Umbilical cord (tissue), 2 donors: Measurements from ENCODE around the gene ZNF598. TPM values are rescaled to one million over a fixed set of nuclear protein-coding genes. Genes with fewer than 3 reads are reported as not detected.
"Not testable (repeated sequence)": the region's sequence is repeated elsewhere in the genome, so short reads cannot be mapped to it uniquely, and the experiment has no call there.

Source experiments
- DNase-seq: peaks from one replicate; pipeline ENCODE4 v3.0.0-alpha.2; 2015; ENCODE audit warnings: low spot score
- total RNA-seq: library from RNA; depleted of rRNA; stranded (reverse); fragments of >200 nt; gene quantifications from one replicate; pipeline ENCODE4 v1.2.3, GENCODE V29; 2014; ENCODE audit warnings: low replicate concordance; ENCODE audit not compliant: insufficient read depth

The ZNF598 gene
- total RNA-seq, 1 donor from 2014 or later: 4.8 TPM

DNA sequence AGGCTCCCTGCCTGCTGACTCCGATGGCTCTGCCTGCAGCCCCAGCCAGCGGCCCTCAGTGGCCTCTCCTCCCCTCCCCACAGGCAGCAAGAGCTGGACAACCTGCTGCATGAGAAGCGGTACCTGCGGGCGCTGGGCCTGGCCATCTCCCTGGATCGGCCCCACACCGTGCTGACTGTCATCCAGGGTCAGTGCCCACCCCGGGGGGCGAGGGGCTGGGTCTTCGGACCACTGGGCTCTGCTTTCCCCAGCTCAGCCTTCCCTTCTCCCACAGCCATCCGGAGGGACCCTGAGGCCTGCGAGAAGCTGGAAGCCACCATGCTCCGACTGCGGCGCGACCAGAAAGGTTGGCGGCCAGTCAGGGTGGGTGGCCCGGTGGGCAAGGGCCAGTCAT is 31.7 kb downstream of the ZNF598 start:
- no peak for DNase-seq

DNA sequence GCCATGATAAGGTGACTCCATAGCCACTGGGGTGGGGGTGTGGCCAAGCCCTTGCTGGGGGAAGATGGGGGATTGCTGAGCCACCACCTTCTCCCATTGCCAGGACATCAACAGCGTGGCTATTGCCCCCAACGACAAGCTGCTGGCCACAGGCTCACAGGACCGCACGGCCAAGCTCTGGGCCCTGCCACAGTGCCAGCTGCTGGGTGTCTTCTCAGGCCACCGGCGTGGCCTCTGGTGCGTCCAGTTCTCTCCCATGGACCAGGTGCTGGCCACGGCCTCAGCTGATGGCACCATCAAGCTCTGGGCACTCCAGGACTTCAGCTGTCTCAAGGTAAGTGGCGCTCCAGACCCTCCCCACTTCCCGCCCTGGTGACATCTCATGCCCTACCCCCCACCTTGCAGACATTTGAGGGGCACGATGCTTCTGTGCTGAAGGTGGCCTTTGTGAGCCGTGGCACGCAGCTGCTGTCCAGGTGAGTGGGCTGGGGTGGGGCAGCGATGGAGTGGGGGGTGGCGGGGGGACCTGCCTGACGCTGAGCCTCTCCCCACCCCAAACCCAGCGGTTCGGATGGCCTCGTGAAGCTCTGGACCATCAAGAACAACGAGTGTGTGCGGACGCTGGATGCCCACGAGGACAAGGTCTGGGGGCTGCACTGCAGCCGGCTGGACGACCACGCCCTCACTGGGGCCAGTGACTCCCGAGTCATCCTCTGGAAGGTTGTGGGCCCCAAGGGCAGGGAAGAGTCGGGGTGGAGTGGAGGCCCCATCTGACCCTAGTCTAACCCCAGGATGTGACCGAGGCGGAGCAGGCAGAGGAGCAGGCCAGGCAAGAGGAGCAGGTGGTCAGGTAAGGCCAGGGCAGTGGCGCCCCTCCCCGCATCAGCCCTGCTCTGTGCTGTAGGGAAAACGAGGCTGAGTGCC is 32.4 kb downstream of the ZNF598 start:
- no peak for DNase-seq

DNA sequence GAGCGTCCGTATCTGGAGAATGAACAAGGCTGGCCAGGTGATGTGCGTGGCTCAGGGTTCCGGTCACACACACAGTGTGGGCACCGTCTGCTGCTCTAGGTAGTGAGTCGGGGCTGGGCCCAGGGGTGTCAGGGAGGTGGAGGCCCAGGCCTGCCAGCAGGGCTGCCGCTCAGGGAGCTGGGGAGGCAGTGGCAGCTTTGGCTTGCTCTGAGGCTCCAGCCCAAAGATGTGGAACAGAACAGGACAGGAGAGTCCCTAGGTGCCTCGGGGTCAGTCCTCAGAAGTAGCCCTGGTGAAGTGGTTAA is 33.5 kb downstream of the ZNF598 start:
- no peak for DNase-seq

DNA sequence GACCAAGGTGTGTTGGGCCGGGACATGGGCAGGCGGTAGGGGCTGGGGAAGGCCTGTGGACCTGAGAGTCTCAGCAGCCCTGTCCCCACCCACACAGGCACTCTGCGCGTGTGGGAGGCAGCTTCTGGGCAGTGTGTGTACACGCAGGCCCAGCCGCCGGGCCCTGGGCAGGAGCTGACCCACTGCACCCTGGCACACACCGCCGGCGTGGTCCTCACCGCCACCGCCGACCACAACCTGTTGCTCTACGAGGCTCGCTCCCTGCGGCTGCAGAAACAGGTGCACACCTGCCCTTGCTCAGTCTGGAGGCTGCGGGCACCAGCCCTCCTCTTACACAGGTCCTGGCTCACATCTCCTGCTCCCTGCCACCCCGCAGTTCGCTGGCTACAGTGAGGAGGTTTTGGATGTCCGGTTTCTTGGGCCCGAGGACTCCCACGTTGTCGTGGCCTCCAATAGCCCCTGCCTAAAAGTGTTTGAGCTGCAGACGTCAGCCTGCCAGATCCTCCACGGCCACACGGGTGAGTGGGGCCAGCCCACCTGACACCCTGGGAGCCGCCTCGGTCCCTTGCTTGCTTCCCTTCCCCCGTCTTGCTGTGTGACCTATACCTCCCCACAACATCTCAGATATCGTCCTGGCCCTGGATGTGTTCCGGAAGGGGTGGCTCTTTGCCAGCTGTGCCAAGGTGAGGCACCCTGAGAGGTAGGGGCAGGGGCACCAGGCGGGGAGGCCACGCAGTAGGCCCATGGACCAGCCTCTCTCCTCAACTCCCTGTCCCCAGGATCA is 34.0 kb downstream of the ZNF598 start:
- DNase-seq: no peak

DNA sequence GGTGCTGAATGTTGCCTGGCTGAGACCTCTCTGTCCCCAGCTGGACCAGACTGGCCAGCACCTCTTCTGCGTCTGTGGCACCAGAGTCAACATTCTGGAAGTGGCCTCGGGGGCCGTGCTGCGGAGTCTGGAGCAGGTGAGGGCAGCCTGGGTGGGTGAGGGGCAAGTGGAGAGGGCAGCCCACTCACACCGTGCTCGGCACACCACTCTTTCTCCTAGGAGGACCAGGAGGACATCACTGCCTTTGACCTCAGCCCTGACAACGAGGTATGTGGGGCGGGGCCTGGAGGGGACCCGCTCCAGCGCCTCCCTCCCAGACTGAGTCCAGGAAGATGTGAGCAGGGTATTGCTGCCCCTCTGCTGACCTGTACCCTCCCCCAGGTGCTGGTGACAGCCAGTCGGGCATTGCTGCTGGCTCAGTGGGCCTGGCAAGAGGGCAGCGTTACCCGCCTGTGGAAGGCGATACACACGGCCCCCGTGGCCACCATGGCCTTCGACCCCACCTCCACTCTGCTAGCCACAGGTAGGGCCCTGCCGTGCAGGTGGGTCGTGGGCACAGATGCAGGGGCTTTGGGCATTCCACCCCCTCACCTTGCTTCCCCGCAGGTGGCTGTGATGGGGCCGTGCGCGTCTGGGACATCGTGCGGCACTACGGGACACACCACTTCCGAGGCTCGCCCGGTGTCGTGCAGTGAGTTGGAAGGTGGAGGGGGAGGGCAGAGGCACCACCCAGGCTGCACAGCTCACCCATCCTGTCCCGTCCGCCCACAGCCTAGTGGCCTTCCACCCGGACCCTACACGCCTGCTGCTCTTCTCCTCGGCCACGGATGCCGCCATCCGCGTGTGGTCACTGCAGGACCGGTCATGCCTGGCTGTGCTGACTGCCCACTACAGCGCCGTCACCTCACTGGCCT is 35.2 kb downstream of the ZNF598 start:
- no peak for DNase-seq

DNA sequence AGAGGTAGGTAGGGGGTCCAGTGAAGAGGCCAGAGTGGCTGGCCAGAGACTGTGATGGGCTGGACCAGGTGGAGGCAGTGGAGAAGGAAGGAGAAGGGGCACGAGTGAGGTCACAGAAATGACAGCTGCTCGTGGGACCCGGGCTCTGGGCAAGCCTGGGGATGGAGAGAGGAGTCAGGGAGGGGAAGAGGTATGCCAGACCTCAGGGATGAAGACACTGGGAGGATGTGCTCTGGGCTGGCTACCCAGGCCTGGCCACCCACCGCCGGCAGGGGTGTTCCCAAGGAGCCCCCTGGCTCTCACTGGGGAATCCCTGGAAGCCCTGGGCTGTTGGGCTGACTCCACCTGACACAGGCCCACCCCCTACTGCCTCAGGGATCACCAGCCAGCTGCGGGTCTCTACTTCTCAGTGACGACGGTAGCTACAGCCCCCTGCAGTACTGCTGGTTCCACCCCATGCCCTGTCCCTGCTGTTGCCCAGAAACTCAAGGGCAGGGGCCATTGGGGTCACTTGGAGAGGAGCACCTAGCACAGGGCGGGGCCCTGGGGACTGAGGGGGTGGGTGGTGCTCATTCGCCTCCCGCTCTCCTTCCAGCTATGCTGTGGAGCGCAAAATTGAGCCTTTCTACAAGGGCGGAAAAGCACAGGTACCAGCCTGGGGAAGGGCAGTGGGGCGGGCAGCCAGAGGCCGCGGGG is 36.0 kb downstream of the ZNF598 start:
- DNase-seq: no peak

DNA sequence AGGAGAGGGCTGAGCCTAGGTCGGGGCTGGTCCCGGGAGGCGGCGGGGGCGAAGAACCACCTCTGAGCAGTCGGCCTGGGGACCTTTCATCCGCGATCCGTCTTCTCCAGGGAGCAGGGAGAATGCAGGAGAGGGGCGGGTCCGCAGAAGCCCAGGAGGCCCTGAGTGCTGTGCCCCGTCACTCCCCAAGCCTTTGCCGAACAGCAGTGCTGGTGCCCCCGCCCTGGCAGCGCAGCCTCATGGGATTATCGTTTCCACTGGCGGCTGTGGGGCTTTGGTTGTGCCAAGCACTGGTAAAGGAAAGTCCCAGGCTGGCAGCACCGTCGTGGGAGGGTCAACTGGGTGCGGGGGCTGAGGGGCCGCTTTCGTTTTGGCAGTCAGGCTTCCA is 37.1 kb downstream of the ZNF598 start:
- DNase-seq: no peak

DNA sequence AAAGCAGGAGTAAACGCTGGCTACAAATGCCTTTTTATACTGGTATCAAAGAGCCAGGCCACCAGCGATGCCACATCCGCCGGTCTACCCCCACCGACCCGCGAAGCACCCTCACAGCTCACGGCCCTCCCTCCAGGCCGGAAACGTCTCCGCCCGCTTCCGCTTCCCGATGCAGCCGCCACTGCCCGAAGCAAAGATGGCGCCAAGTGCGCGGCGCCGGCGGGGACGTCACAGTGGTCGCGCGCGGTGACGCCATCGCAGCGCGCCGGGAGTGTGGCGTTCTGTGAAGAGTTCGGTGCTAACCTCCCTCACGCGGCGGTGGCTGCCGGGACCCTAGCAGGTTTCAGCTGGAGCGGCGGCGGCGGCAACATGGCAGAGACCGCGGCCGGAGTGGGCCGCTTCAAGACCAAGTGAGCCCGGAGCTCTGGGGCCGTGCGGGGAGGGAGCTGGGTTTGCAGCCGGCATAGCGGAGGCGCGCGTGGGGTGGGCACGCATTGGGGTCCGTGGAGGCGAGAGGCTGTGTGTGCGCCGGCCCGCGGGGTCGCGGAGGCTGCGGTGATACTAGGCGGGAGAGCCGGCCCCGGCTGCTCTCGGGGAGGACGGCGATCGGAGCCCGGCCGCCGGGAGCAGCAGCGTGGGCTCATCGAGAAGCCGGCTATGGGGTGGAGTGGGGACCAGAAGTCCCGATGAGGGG is 37.7 kb downstream of the ZNF598 start, which contains the start of gene TBL3:
Gene TBL3 (plus strand): TSS at position 258 of the 694 bp plus-strand sequence. CDS start 112 bp downstream, at position 370.
- peak; percentile 96 for DNase-seq

DNA sequence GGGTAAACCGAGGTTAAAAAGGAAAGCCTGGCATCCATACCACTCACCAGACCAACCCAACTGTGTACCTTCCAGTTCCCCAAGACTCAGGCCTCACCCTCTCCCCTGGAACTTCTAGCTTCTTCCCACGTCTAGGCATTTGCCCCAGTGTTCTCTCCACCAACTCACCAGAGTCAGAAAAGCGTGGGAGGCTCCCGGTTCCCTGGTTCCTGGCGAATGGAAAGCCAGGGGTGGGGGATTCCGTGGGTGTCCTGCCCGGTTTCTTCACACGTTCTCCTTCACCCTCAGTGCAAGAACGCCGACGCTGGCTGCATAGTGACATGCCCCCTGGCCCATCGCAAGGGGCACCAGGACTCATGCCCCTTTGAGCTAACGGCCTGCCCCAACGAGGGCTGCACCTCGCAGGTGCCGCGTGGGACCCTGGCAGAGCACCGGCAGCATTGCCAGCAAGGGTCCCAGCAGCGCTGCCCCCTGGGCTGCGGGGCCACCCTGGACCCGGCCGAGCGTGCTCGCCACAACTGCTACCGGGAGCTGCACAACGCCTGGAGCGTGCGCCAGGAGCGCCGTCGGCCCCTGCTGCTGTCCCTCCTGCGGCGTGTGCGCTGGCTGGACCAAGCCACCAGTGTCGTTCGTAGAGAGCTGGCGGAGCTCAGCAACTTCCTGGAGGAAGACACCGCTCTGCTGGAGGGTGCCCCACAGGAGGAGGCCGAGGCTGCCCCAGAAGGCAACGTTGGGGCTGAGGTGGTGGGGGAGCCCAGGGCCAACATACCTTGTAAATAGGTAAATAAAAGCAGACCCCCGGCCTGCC is 41.3 kb downstream of the ZNF598 start:
- no peak for DNase-seq

DNA sequence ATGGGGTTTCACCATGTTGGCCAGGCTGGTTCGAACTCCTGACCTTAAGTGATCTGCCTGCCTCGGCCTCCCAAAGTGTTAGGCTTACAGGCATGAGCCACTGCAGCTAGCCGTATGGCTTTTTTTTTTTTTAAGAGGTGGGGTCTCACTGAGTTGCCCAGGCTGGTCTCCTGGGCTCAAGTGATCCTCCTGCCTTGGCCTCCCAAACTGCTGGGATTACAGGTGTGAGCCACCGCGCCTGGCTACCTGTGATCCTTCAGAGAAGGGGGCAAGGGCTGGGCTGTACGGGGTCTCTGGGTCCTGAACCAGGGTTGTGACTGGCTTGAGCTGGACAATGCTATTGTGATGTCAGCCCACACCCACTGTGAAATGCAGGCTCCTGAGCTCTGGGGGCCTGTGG is 43.2 kb downstream of the ZNF598 start, which contains the start of gene RNF151:
Gene RNF151 (plus strand): TSS at position 397 of the 400 bp plus-strand sequence. CDS start 26 bp downstream, outside the sequence.
- DNase-seq: no peak

DNA sequence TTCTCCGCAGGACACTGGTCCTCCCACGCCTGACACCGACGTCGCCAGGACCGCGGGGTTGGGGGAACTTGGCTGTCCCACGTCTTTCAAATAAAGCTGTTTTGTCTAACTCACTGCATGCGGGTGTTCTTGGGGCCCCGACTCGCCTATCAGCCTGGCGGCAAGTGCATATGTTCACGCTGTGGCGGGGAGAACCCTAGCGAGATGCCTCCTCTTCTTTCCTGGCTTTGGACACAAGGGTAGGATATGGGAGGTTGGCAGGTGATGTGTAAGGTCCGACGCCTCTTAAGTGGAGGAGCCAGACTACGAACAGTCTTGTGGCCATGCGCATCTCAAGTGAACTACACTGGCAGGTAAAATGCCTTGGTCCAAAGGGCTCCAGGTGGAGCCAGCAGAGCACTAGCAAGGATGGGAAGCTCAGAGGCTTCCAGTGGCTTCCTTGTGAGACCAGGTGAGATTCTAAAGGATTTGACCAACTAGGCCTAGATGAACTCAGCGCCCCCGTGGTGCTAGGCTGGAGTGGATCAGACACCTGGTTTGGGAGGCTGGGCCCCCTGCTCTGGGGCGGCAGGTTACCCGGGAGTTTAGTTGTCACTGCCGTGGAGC is 44.1 kb downstream of the ZNF598 start:
- no peak for DNase-seq

DNA sequence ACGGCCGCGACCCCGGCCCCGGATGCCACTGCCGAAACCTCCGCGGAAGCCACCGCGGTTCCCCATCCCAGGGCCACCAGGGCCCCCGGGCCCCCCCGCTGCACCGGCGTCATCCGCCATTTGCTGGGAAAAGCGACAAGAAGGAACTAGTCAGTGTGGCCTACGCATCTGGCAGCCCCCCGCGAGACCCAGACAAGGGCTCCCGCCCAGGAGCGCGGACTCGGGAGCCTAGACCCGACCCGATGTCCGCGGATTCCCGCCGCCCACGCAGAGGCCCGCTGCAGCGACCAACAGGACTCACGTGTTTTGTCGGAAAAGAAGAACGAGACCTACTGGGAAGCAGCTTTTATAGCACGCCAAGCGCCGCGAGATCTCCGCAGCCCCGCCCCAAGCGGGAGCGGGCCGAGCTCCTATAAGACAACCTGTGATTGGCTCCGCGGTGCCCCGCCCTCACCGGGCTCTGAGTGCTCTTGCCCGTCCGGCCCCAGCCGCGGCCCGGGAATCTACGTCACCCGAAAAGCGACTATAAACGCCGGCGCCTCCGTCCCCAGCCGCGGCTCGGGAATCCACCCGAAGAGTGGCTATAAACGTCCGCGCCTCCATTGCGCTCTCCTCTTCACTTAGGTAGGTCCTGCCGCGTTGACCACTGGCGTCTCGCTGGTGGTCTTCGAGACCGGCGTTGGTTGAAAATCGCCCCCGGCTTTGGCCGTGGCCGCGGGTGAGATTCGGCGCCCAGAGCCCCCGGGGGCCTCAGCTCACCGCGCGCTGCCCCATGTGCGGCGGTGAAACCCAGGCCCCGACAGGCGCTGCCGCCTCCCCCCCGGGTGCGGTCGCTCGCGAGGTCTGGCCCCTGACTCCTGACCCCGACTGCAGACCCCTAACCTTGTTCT is 44.9 kb downstream of the ZNF598 start, which contains the start of gene RPS2:
Gene RPS2 (minus strand): TSS at position 321 of the 890 bp plus-strand sequence. CDS start 201 bp downstream, at position 120.
- peak; percentile 99 for DNase-seq

DNA sequence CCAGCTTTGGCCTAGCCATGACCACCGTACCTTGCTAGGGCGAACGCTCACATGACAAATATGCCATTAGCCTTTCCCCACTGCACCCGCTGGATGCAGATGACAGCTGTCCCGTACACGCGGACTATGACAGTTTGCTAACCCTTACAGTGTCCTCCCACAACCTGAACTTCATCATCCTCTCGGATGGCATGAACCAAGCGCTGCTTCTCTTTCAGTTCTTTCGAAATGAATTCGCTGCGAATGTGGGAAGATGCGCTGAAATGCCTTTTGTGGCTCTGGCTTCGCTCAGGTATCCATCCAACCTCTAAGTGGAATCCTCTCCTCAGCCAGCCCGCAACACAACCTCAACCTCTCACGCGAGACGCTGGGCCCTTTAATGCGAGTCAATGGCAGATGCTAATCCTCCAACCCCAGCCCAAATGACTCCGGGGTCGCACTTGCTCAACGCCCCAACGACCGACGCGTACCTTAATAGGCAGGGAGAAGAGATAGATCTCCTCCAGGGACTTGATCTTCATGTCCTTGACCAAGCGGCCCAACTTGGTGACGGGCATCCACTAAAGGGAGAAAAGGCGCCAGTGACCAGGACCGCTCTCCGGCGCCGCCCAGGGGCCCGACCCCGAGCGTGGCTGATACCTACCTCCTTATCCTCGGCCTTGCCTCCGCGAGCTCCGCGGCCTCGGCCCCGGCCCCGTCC is 45.7 kb downstream of the ZNF598 start:
- DNase-seq: no peak

DNA sequence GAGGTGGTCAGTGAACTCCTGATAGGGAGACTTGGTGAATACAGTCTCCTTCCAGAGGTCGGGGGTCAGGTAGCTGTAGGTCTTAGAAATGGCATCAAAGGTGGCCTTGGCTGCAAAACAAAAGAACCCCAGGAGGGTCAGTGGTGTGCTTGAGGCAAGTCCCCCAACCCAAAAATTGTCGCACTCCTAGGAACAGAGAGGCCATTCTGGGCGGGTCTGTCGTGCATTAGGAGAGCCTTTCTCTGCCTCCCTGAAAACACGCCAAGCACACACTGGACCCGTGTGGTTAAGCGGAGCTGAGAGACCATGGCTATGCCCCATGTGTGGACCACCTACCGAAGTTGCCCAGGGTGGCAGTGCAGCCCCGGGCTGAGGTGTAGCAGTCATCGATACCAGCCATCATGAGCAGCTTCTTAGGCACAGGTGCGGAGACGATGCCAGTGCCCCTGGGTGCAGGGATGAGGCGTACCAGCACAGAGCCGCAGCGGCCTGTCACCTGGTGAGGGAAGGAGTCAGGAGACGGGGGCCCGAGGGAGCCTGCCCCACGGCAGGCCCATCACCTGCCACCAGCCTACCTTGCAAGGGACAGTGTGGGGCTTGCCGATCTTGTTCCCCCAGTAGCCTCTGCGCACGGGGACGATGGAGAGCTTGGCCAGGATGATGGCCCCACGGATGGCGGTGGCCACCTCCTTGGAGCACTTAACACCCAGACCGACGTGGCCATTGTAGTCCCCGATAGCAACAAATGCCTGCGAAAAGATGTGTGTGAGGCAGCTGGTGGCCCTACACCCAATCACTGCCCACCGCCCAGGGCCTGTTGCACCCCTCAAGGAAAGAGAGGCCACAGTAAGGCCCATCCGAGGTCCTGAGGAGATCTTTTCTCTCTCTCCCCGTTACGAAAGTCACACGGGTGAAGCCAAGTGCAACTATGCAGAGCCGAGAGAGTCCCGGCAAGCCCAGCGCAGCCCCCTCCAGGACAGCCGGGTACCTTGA is 47.2 kb downstream of the ZNF598 start:
- DNase-seq: not testable (repeated sequence)

DNA sequence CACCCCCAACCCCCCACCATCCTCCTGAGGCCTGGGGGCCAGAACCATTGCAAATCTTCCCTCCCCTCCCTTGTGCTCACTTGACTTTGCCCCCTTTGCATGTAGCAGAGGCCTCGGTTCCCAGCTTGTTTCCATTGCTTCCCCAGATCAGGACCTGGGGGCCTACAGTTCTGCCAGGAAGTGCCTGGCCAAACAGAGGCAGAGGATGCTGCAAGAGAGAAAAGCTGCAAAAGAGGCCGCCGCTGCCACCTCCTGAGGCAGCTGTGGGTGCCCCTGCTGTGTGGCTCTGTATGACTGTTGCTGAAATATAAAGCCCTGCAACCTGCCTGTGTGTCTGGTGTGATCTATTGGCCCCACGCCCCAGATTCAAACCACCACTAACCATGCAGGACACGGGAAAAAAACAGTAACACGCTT is 48.0 kb downstream of the ZNF598 start:
- DNase-seq: no peak
